ENCODE results near the gene SUN2.

DNA sequence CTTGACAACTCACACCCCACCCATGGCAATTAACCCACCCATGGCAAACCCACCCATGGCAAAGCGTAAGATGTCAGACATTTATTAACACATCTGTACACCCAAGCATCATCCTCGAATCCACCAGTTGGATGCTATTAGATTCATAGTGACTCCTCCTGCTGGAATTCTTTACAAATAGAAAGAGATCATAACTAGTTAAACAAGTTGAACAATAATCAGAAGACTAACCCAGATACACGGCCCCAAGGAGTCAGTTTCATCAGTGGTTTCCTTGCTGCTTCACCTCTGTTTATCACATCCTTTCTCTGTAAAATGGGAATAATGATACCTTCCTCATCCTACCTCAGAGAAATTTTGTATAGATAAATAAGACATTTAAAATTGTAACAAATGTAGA lies 44.9 kb downstream of the SUN2 start:
- TF ChIP-seq, protein P1, sequence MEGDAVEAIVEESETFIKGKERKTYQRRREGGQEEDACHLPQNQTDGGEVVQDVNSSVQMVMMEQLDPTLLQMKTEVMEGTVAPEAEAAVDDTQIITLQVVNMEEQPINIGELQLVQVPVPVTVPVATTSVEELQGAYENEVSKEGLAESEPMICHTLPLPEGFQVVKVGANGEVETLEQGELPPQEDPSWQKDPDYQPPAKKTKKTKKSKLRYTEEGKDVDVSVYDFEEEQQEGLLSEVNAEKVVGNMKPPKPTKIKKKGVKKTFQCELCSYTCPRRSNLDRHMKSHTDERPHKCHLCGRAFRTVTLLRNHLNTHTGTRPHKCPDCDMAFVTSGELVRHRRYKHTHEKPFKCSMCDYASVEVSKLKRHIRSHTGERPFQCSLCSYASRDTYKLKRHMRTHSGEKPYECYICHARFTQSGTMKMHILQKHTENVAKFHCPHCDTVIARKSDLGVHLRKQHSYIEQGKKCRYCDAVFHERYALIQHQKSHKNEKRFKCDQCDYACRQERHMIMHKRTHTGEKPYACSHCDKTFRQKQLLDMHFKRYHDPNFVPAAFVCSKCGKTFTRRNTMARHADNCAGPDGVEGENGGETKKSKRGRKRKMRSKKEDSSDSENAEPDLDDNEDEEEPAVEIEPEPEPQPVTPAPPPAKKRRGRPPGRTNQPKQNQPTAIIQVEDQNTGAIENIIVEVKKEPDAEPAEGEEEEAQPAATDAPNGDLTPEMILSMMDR (IDR thresholded peaks at IDR 0.05), result no peak
- no peak for TF ChIP-seq POLR2A (IDR thresholded peaks at IDR 0.05)
